HEK293 (cell line): Measurements from ENCODE around the gene GPHN.

Experiments
- CTCF ChIA-PET: fragments of 350-600 bp; formaldehyde crosslinking; extraction: SDS; loops from one replicate; lab custom pipeline; 2021; ENCODE audit warnings: antibody characterized with exemption; lab: Yijun Ruan, JAX
- POLR2A ChIA-PET: fragments of 300-600 bp; formaldehyde crosslinking; extraction: SDS; loops from one replicate; lab custom pipeline; 2020; ENCODE audit warnings: antibody characterized with exemption, inconsistent platforms; lab: Yijun Ruan, JAX
- H3K27ac ChIP-seq: fragments of 200-500 bp; sonication (Bioruptor generic); 2 replicates; pipeline ENCODE4 v1.5.1; 2014; ENCODE audit warnings: low read depth, low read length, control low read depth, inconsistent platforms; ENCODE audit errors: extremely low read depth
- H3K36me3 ChIP-seq, 2 experiments: fragments of 200-500 bp in 1 of 2; sonication (Bioruptor generic) in 1 of 2; 1 replicate in 1 of 2; 2 replicates in 1 of 2; pipeline ENCODE4 v1.5.1; 2014 to 2017; ENCODE audit warnings: inconsistent platforms in 2 of 2, low read length in 2 of 2; ENCODE audit not compliant: control insufficient read depth in 2 of 2, insufficient read depth in 1 of 2
- H3K4me1 ChIP-seq: fragments of 200-500 bp; sonication (Bioruptor generic); 2 replicates; pipeline ENCODE4 v1.5.1; 2014; ENCODE audit warnings: mild to moderate bottlenecking, low read length, inconsistent platforms; ENCODE audit not compliant: control insufficient read depth, insufficient read depth
- H3K4me3 ChIP-seq: 2 replicates; pipeline ENCODE4 v1.5.1; 2011; ENCODE audit warnings: low read depth, mild to moderate bottlenecking, control low read depth, low read length, moderate library complexity
- H3K9me3 ChIP-seq: fragments of 200-500 bp; sonication (Bioruptor generic); 2 replicates; pipeline ENCODE4 v1.5.1; 2014; ENCODE audit warnings: low read depth, low read length, inconsistent platforms; ENCODE audit not compliant: control insufficient read depth, insufficient read depth
- GLIS1 ChIP-seq: fragments of 450-650 bp; formaldehyde crosslinking; IDR thresholded peaks from 2 replicates; pipeline ENCODE4 v1.5.1; 2016; ENCODE audit warnings: missing biosample characterization, missing genetic modification characterization
- GLIS2 ChIP-seq: fragments of 450-650 bp; formaldehyde crosslinking; IDR thresholded peaks from 2 replicates; pipeline ENCODE4 v1.5.1; 2016; ENCODE audit warnings: missing biosample characterization, missing genetic modification characterization
- IKZF3 ChIP-seq: fragments of 450-650 bp; IDR thresholded peaks from 2 replicates; pipeline ENCODE4 v1.5.0; 2018; ENCODE audit warnings: missing biosample characterization, mild to moderate bottlenecking, missing genetic modification characterization, moderate library complexity
- KLF10 ChIP-seq: fragments of 450-650 bp; IDR thresholded peaks from 2 replicates; pipeline ENCODE4 v1.5.1; 2018; ENCODE audit warnings: missing biosample characterization, mild to moderate bottlenecking, missing genetic modification characterization
- PBX3 ChIP-seq: sonication (generic); formaldehyde crosslinking; IDR thresholded peaks from 2 replicates; pipeline ENCODE4 v1.8.1; 2022; ENCODE audit warnings: mild to moderate bottlenecking, moderate library complexity, missing genetic modification reagents
- PRDM6 ChIP-seq: fragments of 450-650 bp; formaldehyde crosslinking; IDR thresholded peaks from 2 replicates; pipeline ENCODE4 v1.5.1; 2017; ENCODE audit warnings: missing biosample characterization, missing genetic modification characterization
- RBAK ChIP-seq: fragments of 450-650 bp; formaldehyde crosslinking; IDR thresholded peaks from 2 replicates; pipeline ENCODE4 v1.5.1; 2016; ENCODE audit warnings: missing biosample characterization, missing genetic modification characterization
- SALL2 ChIP-seq: fragments of 450-650 bp; formaldehyde crosslinking; IDR thresholded peaks from 2 replicates; pipeline ENCODE4 v1.5.0; 2017; ENCODE audit warnings: missing biosample characterization, mild to moderate bottlenecking, missing genetic modification characterization, borderline replicate concordance
- ZBTB20 ChIP-seq: fragments of 450-650 bp; formaldehyde crosslinking; IDR thresholded peaks from 2 replicates; pipeline ENCODE4 v1.5.1; 2016; ENCODE audit warnings: missing biosample characterization, missing genetic modification characterization
- ZBTB48 ChIP-seq: fragments of 450-650 bp; formaldehyde crosslinking; IDR thresholded peaks from 2 replicates; pipeline ENCODE4 v1.5.1; 2016; ENCODE audit warnings: missing biosample characterization, missing genetic modification characterization
- ZIC2 ChIP-seq: fragments of 450-650 bp; formaldehyde crosslinking; IDR thresholded peaks from 2 replicates; pipeline ENCODE4 v1.5.1; 2016; ENCODE audit warnings: missing biosample characterization, missing genetic modification characterization
- ZNF10 ChIP-seq: fragments of 450-650 bp; formaldehyde crosslinking; IDR thresholded peaks from 2 replicates; pipeline ENCODE4 v1.5.1; 2017; ENCODE audit warnings: missing biosample characterization, missing genetic modification characterization
- ZNF114 ChIP-seq: fragments of 450-650 bp; formaldehyde crosslinking; IDR thresholded peaks from 2 replicates; pipeline ENCODE4 v1.5.0; 2017; ENCODE audit warnings: missing biosample characterization, missing genetic modification characterization
- ZNF132 ChIP-seq: fragments of 450-650 bp; formaldehyde crosslinking; IDR thresholded peaks from 2 replicates; pipeline ENCODE4 v1.5.1; 2017; ENCODE audit warnings: missing biosample characterization, missing genetic modification characterization, borderline replicate concordance
- ZNF19 ChIP-seq: fragments of 450-650 bp; formaldehyde crosslinking; IDR thresholded peaks from 2 replicates; pipeline ENCODE4; 2016; ENCODE audit warnings: missing biosample characterization, missing genetic modification characterization, low read depth
- ZNF214 ChIP-seq: fragments of 450-650 bp; formaldehyde crosslinking; IDR thresholded peaks from 2 replicates; pipeline ENCODE4 v1.5.1; 2017; ENCODE audit warnings: missing biosample characterization, mild to moderate bottlenecking, missing genetic modification characterization, borderline replicate concordance
- ZNF292 ChIP-seq: fragments of 450-650 bp; formaldehyde crosslinking; IDR thresholded peaks from 2 replicates; pipeline ENCODE4 v1.5.1; 2016; ENCODE audit warnings: low read depth, missing biosample characterization, missing genetic modification characterization, borderline replicate concordance
- ZNF335 ChIP-seq: fragments of 450-650 bp; formaldehyde crosslinking; conservative IDR thresholded peaks from 2 replicates; pipeline ENCODE4 v1.5.1; 2016; ENCODE audit warnings: missing biosample characterization, missing genetic modification characterization
- ZNF37A ChIP-seq: fragments of 450-650 bp; IDR thresholded peaks from 2 replicates; pipeline ENCODE4 v1.5.1; 2018; ENCODE audit warnings: missing biosample characterization, missing genetic modification characterization
- ZNF623 ChIP-seq: fragments of 450-650 bp; formaldehyde crosslinking; IDR thresholded peaks from 2 replicates; pipeline ENCODE4 v1.5.1; 2016; ENCODE audit warnings: missing biosample characterization, missing genetic modification characterization
- ZNF645 ChIP-seq: fragments of 450-650 bp; formaldehyde crosslinking; IDR thresholded peaks from 2 replicates; pipeline ENCODE4; 2016; ENCODE audit warnings: missing biosample characterization, missing genetic modification characterization
- ZNF843 ChIP-seq: fragments of 450-650 bp; formaldehyde crosslinking; IDR thresholded peaks from 2 replicates; pipeline ENCODE4 v1.5.1; 2016; ENCODE audit warnings: missing biosample characterization, missing genetic modification characterization
- ZSCAN16 ChIP-seq: fragments of 450-650 bp; formaldehyde crosslinking; IDR thresholded peaks from 2 replicates; pipeline ENCODE4 v1.5.1; 2016; ENCODE audit warnings: missing biosample characterization, missing genetic modification characterization
- TF ChIP-seq, protein P1 (sequence below): fragments of 450-650 bp; formaldehyde crosslinking; IDR thresholded peaks from 2 replicates; pipeline ENCODE4 v1.5.1; 2016; ENCODE audit warnings: missing biosample characterization, missing genetic modification characterization

Gene GPHN

DNA sequence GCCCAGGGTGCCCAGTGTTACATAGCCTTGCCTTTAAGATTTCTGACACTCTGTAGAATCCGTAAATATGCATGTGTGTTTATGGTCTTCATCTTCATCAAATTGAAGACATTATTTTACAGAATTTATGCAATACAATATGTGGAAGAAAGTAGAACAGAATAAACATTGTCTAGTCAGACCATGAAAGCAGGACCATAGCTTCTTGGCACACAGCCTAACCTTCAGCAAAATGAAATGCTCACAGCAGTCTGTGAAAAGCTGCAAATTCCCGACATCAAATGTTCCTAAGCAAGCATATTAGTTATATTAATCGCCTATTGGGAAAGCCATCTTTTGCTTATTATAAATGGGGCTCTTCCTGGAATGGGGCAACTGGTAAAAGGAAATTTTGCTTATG lies 570.0 kb downstream of the GPHN start:
- no peak for TF ChIP-seq ZNF843 (tag by site-specific recombination)
- TF ChIP-seq GLIS2 = no peak
- no peak for TF ChIP-seq ZIC2 (tag by site-specific recombination)
- no peak for TF ChIP-seq IKZF3 (tag by site-specific recombination)
- no peak for TF ChIP-seq ZNF37A
- no peak for TF ChIP-seq ZBTB20
- no peak for TF ChIP-seq ZSCAN16 (tag by site-specific recombination)
- POLR2A ChIA-PET = no interaction called here
- H3K27ac ChIP-seq = no peak overlapping the region
- H3K36me3 ChIP-seq = no peaks in the 10 kb centered on the region
- H3K4me1 ChIP-seq = no peaks in the 10 kb centered on the region
- H3K9me3 ChIP-seq = no peaks in the 10 kb centered on the region
- H3K4me3 ChIP-seq = no peak overlapping the region
- CTCF ChIA-PET = no interaction called here

DNA sequence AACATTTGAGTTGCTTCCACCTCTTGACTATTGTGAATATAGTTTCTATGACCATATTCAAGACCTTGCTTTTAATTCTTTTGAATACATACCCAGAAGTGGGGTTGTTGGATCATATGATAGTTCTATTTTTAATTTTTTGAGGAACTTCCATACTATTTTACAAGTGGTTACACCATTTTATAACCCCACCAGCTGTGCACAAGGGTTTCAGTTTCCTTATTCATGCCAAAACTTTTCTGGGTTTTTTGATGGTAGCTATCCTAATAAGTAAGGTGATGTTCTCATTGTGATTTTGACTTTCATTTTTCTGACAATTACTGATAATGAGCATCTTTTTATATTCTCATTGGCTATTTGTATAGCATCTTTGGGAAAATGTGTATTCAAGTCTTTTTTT lies 571.9 kb downstream of the GPHN start:
- Histone ChIP-seq H3K4me3 (no peak overlapping the region), H3K4me1 (no peaks in the 10 kb centered on the region), H3K9me3 (no peaks in the 10 kb centered on the region), H3K36me3 (no peaks in the 10 kb centered on the region), H3K27ac (no peak overlapping the region)
- ChIA-PET POLR2A (no interaction called here), CTCF (no interaction called here)
- TF ChIP-seq, protein P1, sequence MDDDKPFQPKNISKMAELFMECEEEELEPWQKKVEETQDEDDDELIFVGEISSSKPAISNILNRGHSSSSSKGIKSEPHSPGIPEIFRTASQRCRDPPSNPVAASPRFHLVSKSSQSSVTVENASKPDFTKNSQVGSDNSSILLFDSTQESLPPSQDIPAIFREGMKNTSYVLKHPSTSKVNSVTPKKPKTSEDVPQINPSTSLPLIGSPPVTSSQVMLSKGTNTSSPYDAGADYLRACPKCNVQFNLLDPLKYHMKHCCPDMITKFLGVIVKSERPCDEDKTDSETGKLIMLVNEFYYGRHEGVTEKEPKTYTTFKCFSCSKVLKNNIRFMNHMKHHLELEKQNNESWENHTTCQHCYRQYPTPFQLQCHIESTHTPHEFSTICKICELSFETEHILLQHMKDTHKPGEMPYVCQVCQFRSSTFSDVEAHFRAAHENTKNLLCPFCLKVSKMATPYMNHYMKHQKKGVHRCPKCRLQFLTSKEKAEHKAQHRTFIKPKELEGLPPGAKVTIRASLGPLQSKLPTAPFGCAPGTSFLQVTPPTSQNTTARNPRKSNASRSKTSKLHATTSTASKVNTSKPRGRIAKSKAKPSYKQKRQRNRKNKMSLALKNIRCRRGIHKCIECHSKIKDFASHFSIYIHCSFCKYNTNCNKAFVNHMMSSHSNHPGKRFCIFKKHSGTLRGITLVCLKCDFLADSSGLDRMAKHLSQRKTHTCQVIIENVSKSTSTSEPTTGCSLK (tag by site-specific recombination) = no peak
- TF ChIP-seq ZNF292 (tag by site-specific recombination) (no peak), ZNF10 (tag by site-specific recombination) (no peak), RBAK (tag by site-specific recombination) (no peak), PBX3 (CRISPR knock-in tag) (no peak), ZNF645 (tag by site-specific recombination) (no peak), GLIS1 (tag by site-specific recombination) (no peak), ZNF114 (tag by site-specific recombination) (no peak), ZNF214 (tag by site-specific recombination) (no peak), ZBTB48 (tag by site-specific recombination) (no peak), SALL2 (tag by site-specific recombination) (no peak), ZNF335 (tag by site-specific recombination) (no peak), PRDM6 (tag by site-specific recombination) (no peak), ZNF623 (tag by site-specific recombination) (no peak), ZNF132 (tag by site-specific recombination) (no peak), ZNF19 (tag by site-specific recombination) (no peak), KLF10 (no peak)
